NB4 (cell line): ENCODE data around the gene SERINC2.

Source experiments
- TF ChIP-seq, protein P1 (sequence below): IDR thresholded peaks from one replicate; pipeline ENCODE4 v1.5.1; 2012; ENCODE audit warnings: low read depth, low read length
- TF ChIP-seq, protein P2 (sequence below): IDR thresholded peaks from 2 replicates; pipeline ENCODE4 v1.6.1; 2011; ENCODE audit warnings: low read depth, low read length

- TF ChIP-seq, protein P1, sequence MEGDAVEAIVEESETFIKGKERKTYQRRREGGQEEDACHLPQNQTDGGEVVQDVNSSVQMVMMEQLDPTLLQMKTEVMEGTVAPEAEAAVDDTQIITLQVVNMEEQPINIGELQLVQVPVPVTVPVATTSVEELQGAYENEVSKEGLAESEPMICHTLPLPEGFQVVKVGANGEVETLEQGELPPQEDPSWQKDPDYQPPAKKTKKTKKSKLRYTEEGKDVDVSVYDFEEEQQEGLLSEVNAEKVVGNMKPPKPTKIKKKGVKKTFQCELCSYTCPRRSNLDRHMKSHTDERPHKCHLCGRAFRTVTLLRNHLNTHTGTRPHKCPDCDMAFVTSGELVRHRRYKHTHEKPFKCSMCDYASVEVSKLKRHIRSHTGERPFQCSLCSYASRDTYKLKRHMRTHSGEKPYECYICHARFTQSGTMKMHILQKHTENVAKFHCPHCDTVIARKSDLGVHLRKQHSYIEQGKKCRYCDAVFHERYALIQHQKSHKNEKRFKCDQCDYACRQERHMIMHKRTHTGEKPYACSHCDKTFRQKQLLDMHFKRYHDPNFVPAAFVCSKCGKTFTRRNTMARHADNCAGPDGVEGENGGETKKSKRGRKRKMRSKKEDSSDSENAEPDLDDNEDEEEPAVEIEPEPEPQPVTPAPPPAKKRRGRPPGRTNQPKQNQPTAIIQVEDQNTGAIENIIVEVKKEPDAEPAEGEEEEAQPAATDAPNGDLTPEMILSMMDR = no peak
- TF ChIP-seq, protein P2, sequence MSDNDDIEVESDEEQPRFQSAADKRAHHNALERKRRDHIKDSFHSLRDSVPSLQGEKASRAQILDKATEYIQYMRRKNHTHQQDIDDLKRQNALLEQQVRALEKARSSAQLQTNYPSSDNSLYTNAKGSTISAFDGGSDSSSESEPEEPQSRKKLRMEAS = no peak
Observed at GRCh38 chr1:31458287-31458896, 45.4 kb downstream of the SERINC2 start.
